ENCODE measurements around the gene ODAD3.

ODAD3 gene

DNA sequence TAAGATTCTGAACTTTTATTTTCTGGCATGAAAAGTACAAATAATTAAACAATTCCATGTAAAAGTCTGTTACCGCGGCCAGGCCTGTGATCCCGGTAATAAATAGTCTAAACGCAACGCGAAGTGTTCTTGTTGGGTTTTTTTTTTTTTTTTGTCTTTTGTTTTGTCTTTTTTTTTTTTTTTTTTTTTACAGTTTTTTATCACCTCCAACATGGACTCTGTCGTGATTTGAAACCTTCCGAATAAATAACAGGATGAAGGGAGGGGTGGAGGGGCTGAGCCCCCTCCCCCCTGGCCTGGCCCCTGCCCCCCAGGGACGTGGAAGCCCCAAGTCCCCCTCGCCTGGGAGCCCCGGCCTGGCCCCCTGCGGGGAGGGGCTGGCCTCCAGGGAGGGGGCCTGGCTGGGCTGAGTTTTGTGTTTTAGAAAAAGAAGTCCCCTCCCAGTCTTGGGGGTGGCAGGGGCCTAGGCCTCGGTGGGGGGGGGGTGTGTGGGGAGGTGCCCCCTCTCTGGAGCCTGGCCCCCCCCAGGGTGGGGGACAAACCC lies 16.5 kb upstream of the ODAD3 start:
- DNase-seq (ENCODE audit: extremely low read depth, low read depth), result no peak
- TF ChIP-seq, protein P1, sequence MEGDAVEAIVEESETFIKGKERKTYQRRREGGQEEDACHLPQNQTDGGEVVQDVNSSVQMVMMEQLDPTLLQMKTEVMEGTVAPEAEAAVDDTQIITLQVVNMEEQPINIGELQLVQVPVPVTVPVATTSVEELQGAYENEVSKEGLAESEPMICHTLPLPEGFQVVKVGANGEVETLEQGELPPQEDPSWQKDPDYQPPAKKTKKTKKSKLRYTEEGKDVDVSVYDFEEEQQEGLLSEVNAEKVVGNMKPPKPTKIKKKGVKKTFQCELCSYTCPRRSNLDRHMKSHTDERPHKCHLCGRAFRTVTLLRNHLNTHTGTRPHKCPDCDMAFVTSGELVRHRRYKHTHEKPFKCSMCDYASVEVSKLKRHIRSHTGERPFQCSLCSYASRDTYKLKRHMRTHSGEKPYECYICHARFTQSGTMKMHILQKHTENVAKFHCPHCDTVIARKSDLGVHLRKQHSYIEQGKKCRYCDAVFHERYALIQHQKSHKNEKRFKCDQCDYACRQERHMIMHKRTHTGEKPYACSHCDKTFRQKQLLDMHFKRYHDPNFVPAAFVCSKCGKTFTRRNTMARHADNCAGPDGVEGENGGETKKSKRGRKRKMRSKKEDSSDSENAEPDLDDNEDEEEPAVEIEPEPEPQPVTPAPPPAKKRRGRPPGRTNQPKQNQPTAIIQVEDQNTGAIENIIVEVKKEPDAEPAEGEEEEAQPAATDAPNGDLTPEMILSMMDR (IDR thresholded peaks at IDR 0.05; ENCODE audit: low read depth, low read length), result no peak

DNA sequence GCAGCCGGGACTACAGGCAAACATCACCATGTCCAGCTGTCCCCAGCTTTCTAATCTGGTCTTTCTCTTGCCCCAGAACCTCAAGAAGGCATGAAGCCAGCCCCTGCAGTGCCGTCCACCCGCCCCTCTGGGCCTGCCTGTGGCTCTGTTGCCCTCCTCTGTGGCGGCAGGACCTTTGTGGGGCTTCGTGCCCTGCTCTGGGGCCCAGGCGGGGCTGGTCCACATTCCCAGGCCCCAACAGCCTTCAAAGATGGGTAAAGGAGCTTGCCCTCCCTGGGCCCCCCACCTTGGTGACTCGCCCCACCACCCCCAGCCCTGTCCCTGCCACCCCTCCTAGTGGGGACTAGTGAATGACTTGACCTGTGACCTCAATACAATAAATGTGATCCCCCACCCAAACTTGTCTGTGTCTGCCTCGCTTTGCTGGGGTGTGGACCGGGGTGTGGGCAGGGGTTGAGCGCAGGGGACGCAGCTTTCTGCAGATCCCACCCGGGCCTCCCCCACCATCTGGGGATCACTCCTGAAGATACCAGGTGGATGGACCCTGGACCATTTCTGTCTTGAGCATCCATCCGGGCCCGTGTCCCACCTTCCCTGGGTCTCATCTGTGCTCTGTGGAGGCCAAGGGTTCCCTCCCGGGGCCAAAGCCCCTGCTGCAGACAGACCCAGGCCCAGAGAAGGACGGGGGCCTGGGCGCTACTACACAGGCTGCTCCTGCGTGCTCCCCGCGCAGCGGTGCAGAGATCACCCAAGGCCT lies 15.8 kb upstream of the ODAD3 start:
- DNase-seq (ENCODE audit: extremely low read depth, low read depth), result no peak
- TF ChIP-seq, protein P1 (IDR thresholded peaks at IDR 0.05; ENCODE audit: low read depth, low read length), result no peak

DNA sequence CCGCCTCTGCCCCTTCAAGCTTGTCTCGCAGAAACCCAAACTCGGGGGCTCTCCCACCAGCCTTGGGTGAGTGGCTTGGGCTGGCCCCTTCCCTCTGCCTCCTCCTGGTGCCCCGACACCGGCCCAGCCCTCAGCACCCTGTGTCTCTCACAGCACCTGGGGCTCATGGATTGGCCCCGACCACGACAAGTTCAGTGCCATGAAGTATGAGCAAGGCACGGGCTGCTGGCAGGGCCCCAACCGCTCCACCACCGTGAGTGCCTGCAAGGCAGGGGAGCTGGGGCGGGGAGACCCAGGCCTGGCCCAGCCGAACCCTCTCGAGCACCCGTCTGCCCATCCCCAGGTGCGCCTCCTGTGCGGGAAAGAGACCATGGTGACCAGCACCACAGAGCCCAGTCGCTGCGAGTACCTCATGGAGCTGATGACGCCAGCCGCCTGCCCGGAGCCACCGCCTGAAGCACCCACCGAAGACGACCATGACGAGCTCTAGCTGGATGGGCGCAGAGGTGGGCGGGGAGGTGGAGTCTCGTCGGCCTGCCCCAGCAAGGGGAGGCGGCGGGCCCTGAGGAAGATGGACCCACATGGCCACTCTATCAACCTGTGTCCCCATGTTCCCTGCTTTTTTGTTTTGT lies 14.1 kb upstream of the ODAD3 start:
- no peak for DNase-seq (ENCODE audit: extremely low read depth, low read depth)
- TF ChIP-seq, protein P1 (IDR thresholded peaks at IDR 0.05; ENCODE audit: low read depth, low read length), result no peak

DNA sequence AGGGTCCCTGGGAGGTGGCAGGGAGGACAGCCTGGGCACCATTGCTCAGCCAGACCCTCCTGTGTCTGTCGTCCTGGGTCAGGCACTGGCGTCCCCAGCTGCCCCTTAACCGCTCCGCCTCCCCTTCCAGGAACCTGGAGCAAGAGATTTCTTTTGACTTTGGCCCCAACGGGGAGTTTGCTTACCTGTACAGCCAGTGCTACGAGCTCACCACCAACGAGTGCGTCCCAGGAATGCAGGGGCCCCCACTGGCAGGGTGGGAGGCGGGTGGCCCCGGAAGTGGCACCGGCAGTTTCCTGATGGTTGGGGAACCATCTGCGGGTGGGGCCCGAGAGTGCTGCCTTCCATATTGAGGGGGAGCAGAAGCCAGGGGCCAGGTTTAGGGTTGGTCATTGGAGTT lies 13.5 kb upstream of the ODAD3 start:
- TF ChIP-seq, protein P1 (IDR thresholded peaks at IDR 0.05; ENCODE audit: low read depth, low read length), result no peak

DNA sequence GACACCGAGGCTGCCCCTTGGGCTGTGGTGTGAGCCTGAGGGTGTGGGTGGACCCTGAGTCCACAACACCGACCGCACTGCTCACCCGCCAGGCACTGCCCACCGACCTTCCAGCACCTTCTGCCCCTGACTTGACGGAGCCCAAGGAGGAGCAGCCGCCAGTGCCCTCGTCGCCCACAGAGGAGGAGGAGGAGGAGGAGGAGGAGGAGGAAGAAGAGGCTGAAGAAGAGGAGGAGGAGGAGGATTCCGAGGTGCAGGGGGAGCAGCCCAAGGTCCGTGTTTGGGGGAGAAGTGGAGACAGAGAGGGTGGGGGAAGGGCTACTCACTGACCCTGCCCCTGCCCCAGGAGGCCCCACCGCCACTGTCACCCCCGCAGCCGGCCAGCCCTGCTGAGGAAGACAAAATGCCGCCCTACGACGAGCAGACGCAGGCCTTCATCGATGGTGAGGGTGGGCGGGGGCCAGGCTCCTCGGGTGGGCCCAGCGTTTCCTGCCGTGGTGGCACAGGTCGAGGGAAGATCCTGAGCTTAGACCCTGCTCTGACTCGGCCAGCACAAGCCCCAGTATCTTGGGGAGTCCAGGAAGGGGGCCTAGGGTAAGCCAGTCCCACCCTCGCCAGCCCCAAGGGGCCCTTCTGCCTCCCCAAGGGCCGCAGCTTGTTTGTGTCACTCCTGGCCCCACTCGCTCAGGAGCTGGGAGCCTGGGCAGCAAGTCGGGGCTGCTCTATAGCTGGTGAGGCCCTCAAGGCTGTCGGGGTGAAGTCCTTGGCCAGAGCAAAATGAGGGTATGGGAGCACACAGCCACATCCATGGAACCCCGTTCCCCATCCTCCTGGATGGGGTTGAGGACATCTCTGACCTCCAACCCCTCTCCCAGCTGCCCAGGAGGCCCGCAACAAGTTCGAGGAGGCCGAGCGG lies 12.7 kb upstream of the ODAD3 start:
- TF ChIP-seq, protein P1 (IDR thresholded peaks at IDR 0.05; ENCODE audit: low read depth, low read length), result no peak
- DNase-seq (ENCODE audit: extremely low read depth, low read depth), result no peak

More for the DNA sequence above, 13.5 kb upstream of the ODAD3 start:
- no peak for DNase-seq (ENCODE audit: extremely low read depth, low read depth)

DNA sequence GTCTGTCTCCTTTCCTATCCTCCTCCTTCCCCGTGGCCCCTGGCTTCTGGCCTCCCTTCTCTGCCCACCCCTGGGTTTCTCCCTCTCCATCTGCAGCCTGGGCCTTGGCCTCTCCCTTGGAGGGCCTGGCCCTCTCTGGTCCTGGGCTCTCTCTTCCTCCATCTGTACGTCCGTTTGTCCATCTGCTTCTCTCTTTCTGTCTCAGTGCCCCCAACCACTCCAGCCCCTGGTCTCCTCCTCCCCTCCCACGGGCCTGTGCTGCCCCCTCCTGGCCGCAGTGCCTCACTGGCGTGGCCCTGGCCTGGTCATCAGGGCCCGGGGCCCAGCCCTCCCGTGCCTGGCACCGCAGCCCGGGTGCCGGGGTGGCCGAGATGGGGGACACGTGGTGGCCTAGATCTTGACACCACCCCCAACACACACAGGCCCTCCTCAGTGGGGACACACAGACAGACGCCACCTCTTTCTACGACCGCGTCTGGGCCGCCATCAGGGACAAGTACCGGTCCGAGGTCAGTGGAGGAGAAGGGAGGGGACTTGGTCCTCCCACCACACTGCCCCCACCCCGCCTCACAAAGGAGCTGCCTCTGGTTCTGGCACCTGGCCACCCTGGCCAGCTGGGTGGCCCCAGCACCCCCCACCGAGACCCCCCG lies 11.9 kb upstream of the ODAD3 start:
- no peak for DNase-seq (ENCODE audit: extremely low read depth, low read depth)
- TF ChIP-seq, protein P1 (IDR thresholded peaks at IDR 0.05; ENCODE audit: low read depth, low read length), result peak; percentile 71
